K562 (cell line): ENCODE measurements around the gene ADCY1.

Experiments
- CBX1 ChIP-seq: sonication (generic); IDR thresholded peaks from 2 replicates; pipeline ENCODE4 v1.6.1; 2016; ENCODE audit warnings: antibody characterized with exemption, low read depth, mild to moderate bottlenecking
- CTCF ChIP-seq, 3 experiments: IDR thresholded peaks in 2 of 3; conservative IDR thresholded peaks in 1 of 3; 2 replicates each; pipeline ENCODE4 v1.5.1; 2011 to 2012; ENCODE audit warnings: low read length in 3 of 3, mild to moderate bottlenecking in 3 of 3, control low read depth in 2 of 3, improper control_type of control experiment in 1 of 3, inconsistent platforms in 1 of 3, low read depth in 1 of 3, mixed read lengths in 1 of 3, moderate library complexity in 1 of 3; ENCODE audit not compliant: insufficient read depth in 2 of 3
- ETV6 ChIP-seq, 3 experiments: fragments of 150-350 bp in 1 of 3; sonication (generic) in 1 of 3; formaldehyde crosslinking in 1 of 3; IDR thresholded peaks; 2 replicates each; pipeline versions ENCODE4 v1.6.1 to v1.8.0; 2014 to 2022; ENCODE audit warnings: borderline replicate concordance in 2 of 3, low read depth in 2 of 3, antibody characterized with exemption in 1 of 3, low read length in 1 of 3, mild to moderate bottlenecking in 1 of 3, missing genetic modification reagents in 1 of 3
- NCOA1 ChIP-seq: fragments of 450-650 bp; IDR thresholded peaks from 2 replicates; pipeline ENCODE4 v1.6.1; 2016; ENCODE audit warnings: low read depth
- POLR2A ChIP-seq: fragments of 450-650 bp; conservative IDR thresholded peaks from 2 replicates; pipeline ENCODE4 v1.6.1; 2016
- POLR2AphosphoS5 ChIP-seq: IDR thresholded peaks from 2 replicates; pipeline ENCODE4 v1.6.1; 2011; ENCODE audit warnings: mild to moderate bottlenecking, low read depth, low read length, moderate library complexity; ENCODE audit not compliant: control insufficient read depth, insufficient read depth
- RBBP5 ChIP-seq: fragments of 200-600 bp; sonication (generic); IDR thresholded peaks from 2 replicates; pipeline ENCODE4 v1.6.1; 2012; ENCODE audit warnings: borderline replicate concordance, mild to moderate bottlenecking, low read length, control low read depth, inconsistent platforms; ENCODE audit not compliant: insufficient read depth, poor library complexity, severe bottlenecking
- SRF ChIP-seq, 2 experiments: fragments of 250-450, 450-650 bp in 1 of 2; sonication (Bioruptor Pico) in 1 of 2; sonication (generic) in 1 of 2; formaldehyde crosslinking; IDR thresholded peaks; 2 replicates each; pipeline versions ENCODE4 v1.5.0 to v1.5.1; 2020 to 2022; ENCODE audit warnings: mild to moderate bottlenecking in 1 of 2, missing genetic modification reagents in 1 of 2
- USF2 ChIP-seq: sonication (generic); formaldehyde crosslinking; IDR thresholded peaks from 2 replicates; pipeline ENCODE4 v1.5.0; 2020; ENCODE audit warnings: missing genetic modification reagents
- ZBTB17 ChIP-seq: fragments of 450-650 bp; formaldehyde crosslinking; IDR thresholded peaks from 2 replicates; pipeline ENCODE4 v1.4.0; 2020; ENCODE audit warnings: mild to moderate bottlenecking
- ZEB2 ChIP-seq: fragments of 450-650 bp; IDR thresholded peaks from 2 replicates; pipeline ENCODE4 v1.6.1; 2016

- TF ChIP-seq USF2 (CRISPR knock-in tag): no peak
- no peak for TF ChIP-seq RBBP5
- TF ChIP-seq SRF (CRISPR knock-in tag; IDR thresholded peaks at IDR 0.05): no peak
- TF ChIP-seq POLR2A: no peak
- no peak for TF ChIP-seq CBX1
- TF ChIP-seq ETV6 (IDR thresholded peaks at IDR 0.05; ENCODE audit: borderline replicate concordance in 1 of 2, low read depth in 2 of 2, low read length in 1 of 2): no peak
- TF ChIP-seq ETV6 (CRISPR knock-in tag; IDR thresholded peaks at IDR 0.05; ENCODE audit: borderline replicate concordance): no peak
- TF ChIP-seq CTCF (IDR thresholded peaks at IDR 0.05 in 2 of 3, conservative IDR thresholded peaks at IDR 0.05 in 1 of 3; ENCODE audit: insufficient read depth in 2 of 3, low read depth in 1 of 3, low read length in 3 of 3): no peak
- TF ChIP-seq ZBTB17 (CRISPR knock-in tag): no peak
- no peak for TF ChIP-seq POLR2AphosphoS5
- TF ChIP-seq NCOA1: no peak
- no peak for TF ChIP-seq ZEB2
Measured at GRCh38 chr7:45595809-45596664, 21.9 kb downstream of the ADCY1 start.
